MCF 10A (cell line): ENCODE results near the gene CFAP77. TPM values are rescaled to one million over a fixed set of nuclear protein-coding genes. Genes with fewer than 3 reads are reported as not detected.
"Not testable (repeated sequence)": the region's sequence is repeated elsewhere in the genome, so short reads cannot be mapped to it uniquely, and the experiment has no call there.

Source experiments
- BruUV-seq: library from RNA; stranded (reverse); fragments of 400-500 nt; replicated peaks from 2 replicates; lab custom pipeline; 2021; lab: Mats Ljungman, UMichigan
- CTCF ChIA-PET: fragments of 300-600 bp; sonication (Branson Sonifier 250); formaldehyde crosslinking; extraction: SDS; loops from one replicate; lab custom pipeline; 2021; ENCODE audit warnings: antibody characterized with exemption, inconsistent platforms; lab: Yijun Ruan, JAX
- POLR2A ChIA-PET: fragments of 300-600, 350-650 bp; sonication (Branson Sonifier 250); formaldehyde crosslinking; extraction: SDS; loops from one replicate; lab custom pipeline; 2020; ENCODE audit warnings: antibody characterized with exemption, inconsistent platforms; lab: Yijun Ruan, JAX
- DNase-seq: peaks from one replicate; pipeline ENCODE4 v3.0.0-alpha.2; 2018; ENCODE audit not compliant: unreplicated experiment
- H3K27ac Mint-ChIP-seq: one replicate; pipeline ENCODE4 v1.8.0; 2022; ENCODE audit warnings: mild to moderate bottlenecking, low read depth, mixed read lengths; ENCODE audit not compliant: unreplicated experiment
- H3K27me3 Mint-ChIP-seq: one replicate; pipeline ENCODE4 v1.8.0; 2022; ENCODE audit warnings: mixed read lengths; ENCODE audit not compliant: insufficient read depth, unreplicated experiment
- H3K36me3 Mint-ChIP-seq: one replicate; pipeline ENCODE4 v1.8.0; 2022; ENCODE audit warnings: mild to moderate bottlenecking, moderate library complexity, mixed read lengths; ENCODE audit not compliant: insufficient read depth, unreplicated experiment
- H3K4me1 Mint-ChIP-seq: one replicate; pipeline ENCODE4 v1.8.0; 2022; ENCODE audit warnings: mixed read lengths; ENCODE audit not compliant: insufficient read depth, unreplicated experiment
- H3K4me3 Mint-ChIP-seq: one replicate; pipeline ENCODE4 v1.8.0; 2022; ENCODE audit warnings: mild to moderate bottlenecking, moderate library complexity, mixed read lengths; ENCODE audit not compliant: unreplicated experiment
- H3K9me3 Mint-ChIP-seq: one replicate; pipeline ENCODE4 v1.8.0; 2022; ENCODE audit warnings: mixed read lengths; ENCODE audit not compliant: unreplicated experiment
- CTCF ChIP-seq: fragments of 200-600 bp; IDR thresholded peaks from one replicate; pipeline ENCODE4 v1.8.0; 2022; ENCODE audit warnings: antibody characterized with exemption, mild to moderate bottlenecking; ENCODE audit not compliant: unreplicated experiment
- intact Hi-C: fragments of 100-400 bp; cut with micrococcal nuclease; formaldehyde crosslinking; loops from 2 replicates; pipeline ENCODE4 v1.14.1; 2022
- total RNA-seq: library from RNA; stranded (reverse); gene quantifications from 2 replicates; pipeline ENCODE4 v1.2.3, GENCODE V29; 2022

The CFAP77 gene
- total RNA-seq, 1 experiment from 2014 or later = not detected

- peaks cover 77% of the 10 kb centered on the region for H3K27me3 Mint-ChIP-seq
- H3K4me1 Mint-ChIP-seq = no peaks in the 10 kb centered on the region
- BruUV-seq = no TSS peak
- no peak for TF ChIP-seq CTCF
- ChIA-PET CTCF (no interaction called here), POLR2A (no interaction called here)
- H3K27ac Mint-ChIP-seq = no peak overlapping the region
- no peak overlapping the region for H3K4me3 Mint-ChIP-seq
- intact Hi-C loops = no loop called here
- H3K9me3 Mint-ChIP-seq = no peaks in the 10 kb centered on the region
- DNase-seq = no peak
- peaks cover 6% of the 10 kb centered on the region for H3K36me3 Mint-ChIP-seq
These were observed 154.5 kb downstream of the CFAP77 start for GRCh38 chr9:132564526-132564925.

GRCh38 chr9:132568787-132569186 is 158.8 kb downstream of the CFAP77 start:
- H3K9me3 Mint-ChIP-seq, H3K4me3 Mint-ChIP-seq, intact Hi-C loops, H3K4me1 Mint-ChIP-seq, POLR2A ChIA-PET, H3K36me3 Mint-ChIP-seq, DNase-seq, H3K27ac Mint-ChIP-seq, BruUV-seq: not testable (repeated sequence)
- CTCF ChIA-PET = interaction anchor here (0.6 to 2.0 kb wide), 2 partner anchors 8 to 333 kb away, joined by 5 read pairs; no protein-coding TSS in a partner anchor
- H3K27me3 Mint-ChIP-seq = peaks cover 66% of the 10 kb centered on the region

GRCh38 chr9:132571806-132572600 is 162.0 kb downstream of the CFAP77 start:
- Mint-ChIP-seq H3K27ac (no peak overlapping the region), H3K4me3 (no peak overlapping the region), H3K9me3 (no peaks in the 10 kb centered on the region), H3K27me3 (peaks cover 61% of the 10 kb centered on the region), H3K36me3 (peaks cover 10% of the 10 kb centered on the region), H3K4me1 (peaks cover 5% of the 10 kb centered on the region)
- CTCF ChIA-PET = interaction anchor here (0.6 to 0.9 kb wide), 4 partner anchors 39 to 404 kb away, joined by 3 to 5 read pairs (median 4); no protein-coding TSS in a partner anchor
- no peak for DNase-seq
- TF ChIP-seq CTCF = no peak
- no TSS peak for BruUV-seq
- POLR2A ChIA-PET = no interaction called here
- intact Hi-C loops = no loop called here

- POLR2A ChIA-PET = no interaction called here
- no TSS peak for BruUV-seq
- intact Hi-C loops = no loop called here
- Mint-ChIP-seq H3K4me1 (peaks cover 5% of the 10 kb centered on the region), H3K9me3 (no peaks in the 10 kb centered on the region), H3K27ac (no peak overlapping the region), H3K4me3 (no peak overlapping the region), H3K36me3 (peaks cover 11% of the 10 kb centered on the region), H3K27me3 (peaks cover 61% of the 10 kb centered on the region)
- peak; percentile 12 for DNase-seq
- no peak for TF ChIP-seq CTCF
- CTCF ChIA-PET = no interaction called here
These were observed 162.9 kb downstream of the CFAP77 start for GRCh38 chr9:132572921-132573320.
